ENCODE measurements around the gene NR3C2. TPM values are rescaled to one million over a fixed set of nuclear protein-coding genes. Genes with fewer than 3 reads are reported as not detected.

Gene NR3C2
- total and polyA plus RNA-seq, 10 of the 15 experiments (the other 5 are each of a cell fraction or from before 2014, with no cell fraction given): 0.05 to 0.11 (median 0.08) TPM; not detected in 4

- intact Hi-C loops (cut with micrococcal nuclease; ENCODE audit: unreplicated experiment): no loop called here
- H3K79me2 ChIP-seq (ENCODE audit: control insufficient read depth, insufficient read depth, low read length): no peaks in the 10 kb centered on the region
- SMC1A ChIA-PET (ENCODE audit: uncharacterized antibody, unreplicated experiment): interaction anchor here (0.7 to 1.7 kb wide), 2 partner anchors 11 to 391 kb away, joined by 3 to 5 read pairs; no protein-coding TSS in a partner anchor
- in situ Hi-C loops (cut with MboI): no loop called here
- WGBS (ENCODE audit: insufficient coverage, insufficient replicate concordance, low lambda C conversion rate, missing lambda C conversion rate): 47% methylated on average over 8 of the region's 8 CpGs
- H3K4me3 ChIP-seq: no peak overlapping the region
- H3K9me3 ChIP-seq (replicated peaks; ENCODE audit: control insufficient read depth, insufficient read depth, low read length): no peaks in the 10 kb centered on the region
- no peak for TF ChIP-seq IKZF2 (IDR thresholded peaks at IDR 0.05)
- no peak for TF ChIP-seq HDGF (IDR thresholded peaks at IDR 0.05)
- TF ChIP-seq FOXM1 (IDR thresholded peaks at IDR 0.05; ENCODE audit: low read depth, low read length): no peak
- TF ChIP-seq BRCA1 (IDR thresholded peaks at IDR 0.05; ENCODE audit: low read depth, low read length): no peak
- no peak for TF ChIP-seq NFYA (IDR thresholded peaks at IDR 0.05; ENCODE audit: borderline replicate concordance, low read depth, low read length)
- TF ChIP-seq SREBF2 (IDR thresholded peaks at IDR 0.05; ENCODE audit: low read length): no peak
- TF ChIP-seq, protein P1, sequence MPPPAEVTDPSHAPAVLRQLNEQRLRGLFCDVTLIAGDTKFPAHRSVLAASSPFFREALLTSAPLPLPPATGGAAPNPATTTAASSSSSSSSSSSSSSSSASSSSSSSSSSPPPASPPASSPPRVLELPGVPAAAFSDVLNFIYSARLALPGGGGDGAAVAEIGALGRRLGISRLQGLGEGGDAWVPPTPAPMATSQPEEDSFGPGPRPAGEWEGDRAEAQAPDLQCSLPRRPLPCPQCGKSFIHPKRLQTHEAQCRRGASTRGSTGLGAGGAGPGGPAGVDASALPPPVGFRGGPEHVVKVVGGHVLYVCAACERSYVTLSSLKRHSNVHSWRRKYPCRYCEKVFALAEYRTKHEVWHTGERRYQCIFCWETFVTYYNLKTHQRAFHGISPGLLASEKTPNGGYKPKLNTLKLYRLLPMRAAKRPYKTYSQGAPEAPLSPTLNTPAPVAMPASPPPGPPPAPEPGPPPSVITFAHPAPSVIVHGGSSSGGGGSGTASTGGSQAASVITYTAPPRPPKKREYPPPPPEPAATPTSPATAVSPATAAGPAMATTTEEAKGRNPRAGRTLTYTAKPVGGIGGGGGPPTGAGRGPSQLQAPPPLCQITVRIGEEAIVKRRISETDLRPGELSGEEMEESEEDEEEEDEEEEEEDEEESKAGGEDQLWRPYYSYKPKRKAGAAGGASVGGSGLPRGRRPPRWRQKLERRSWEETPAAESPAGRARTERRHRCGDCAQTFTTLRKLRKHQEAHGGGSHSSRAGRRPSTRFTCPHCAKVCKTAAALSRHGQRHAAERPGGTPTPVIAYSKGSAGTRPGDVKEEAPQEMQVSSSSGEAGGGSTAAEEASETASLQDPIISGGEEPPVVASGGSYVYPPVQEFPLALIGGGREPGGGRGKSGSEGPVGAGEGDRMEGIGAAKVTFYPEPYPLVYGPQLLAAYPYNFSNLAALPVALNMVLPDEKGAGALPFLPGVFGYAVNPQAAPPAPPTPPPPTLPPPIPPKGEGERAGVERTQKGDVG (CRISPR knock-in tag; IDR thresholded peaks at IDR 0.05): no peak
- TF ChIP-seq, protein P2, sequence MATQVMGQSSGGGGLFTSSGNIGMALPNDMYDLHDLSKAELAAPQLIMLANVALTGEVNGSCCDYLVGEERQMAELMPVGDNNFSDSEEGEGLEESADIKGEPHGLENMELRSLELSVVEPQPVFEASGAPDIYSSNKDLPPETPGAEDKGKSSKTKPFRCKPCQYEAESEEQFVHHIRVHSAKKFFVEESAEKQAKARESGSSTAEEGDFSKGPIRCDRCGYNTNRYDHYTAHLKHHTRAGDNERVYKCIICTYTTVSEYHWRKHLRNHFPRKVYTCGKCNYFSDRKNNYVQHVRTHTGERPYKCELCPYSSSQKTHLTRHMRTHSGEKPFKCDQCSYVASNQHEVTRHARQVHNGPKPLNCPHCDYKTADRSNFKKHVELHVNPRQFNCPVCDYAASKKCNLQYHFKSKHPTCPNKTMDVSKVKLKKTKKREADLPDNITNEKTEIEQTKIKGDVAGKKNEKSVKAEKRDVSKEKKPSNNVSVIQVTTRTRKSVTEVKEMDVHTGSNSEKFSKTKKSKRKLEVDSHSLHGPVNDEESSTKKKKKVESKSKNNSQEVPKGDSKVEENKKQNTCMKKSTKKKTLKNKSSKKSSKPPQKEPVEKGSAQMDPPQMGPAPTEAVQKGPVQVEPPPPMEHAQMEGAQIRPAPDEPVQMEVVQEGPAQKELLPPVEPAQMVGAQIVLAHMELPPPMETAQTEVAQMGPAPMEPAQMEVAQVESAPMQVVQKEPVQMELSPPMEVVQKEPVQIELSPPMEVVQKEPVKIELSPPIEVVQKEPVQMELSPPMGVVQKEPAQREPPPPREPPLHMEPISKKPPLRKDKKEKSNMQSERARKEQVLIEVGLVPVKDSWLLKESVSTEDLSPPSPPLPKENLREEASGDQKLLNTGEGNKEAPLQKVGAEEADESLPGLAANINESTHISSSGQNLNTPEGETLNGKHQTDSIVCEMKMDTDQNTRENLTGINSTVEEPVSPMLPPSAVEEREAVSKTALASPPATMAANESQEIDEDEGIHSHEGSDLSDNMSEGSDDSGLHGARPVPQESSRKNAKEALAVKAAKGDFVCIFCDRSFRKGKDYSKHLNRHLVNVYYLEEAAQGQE (IDR thresholded peaks at IDR 0.05; ENCODE audit: low read depth, low read length): no peak
- TF ChIP-seq CHD2 (IDR thresholded peaks at IDR 0.05; ENCODE audit: borderline replicate concordance, low read depth, low read length): no peak
- TF ChIP-seq PKNOX1 (IDR thresholded peaks at IDR 0.05): no peak
- no peak for TF ChIP-seq ZNF24 (IDR thresholded peaks at IDR 0.05)
- no peak for TF ChIP-seq BMI1 (IDR thresholded peaks at IDR 0.05; ENCODE audit: borderline replicate concordance)
- no peak for TF ChIP-seq CHD1 (IDR thresholded peaks at IDR 0.05; ENCODE audit: low read depth, low read length)
- TF ChIP-seq TCF3 (IDR thresholded peaks at IDR 0.05; ENCODE audit: borderline replicate concordance, insufficient read depth, low read depth, low read length): no peak
- no peak for TF ChIP-seq NR2F1 (conservative IDR thresholded peaks at IDR 0.05)
- no peak for TF ChIP-seq YY1 (IDR thresholded peaks at IDR 0.05; ENCODE audit: low read depth, low read length)
- peaks cover 4 to 17% of the 10 kb centered on the region in 2 experiments; a peak in 3 of 4 replicates for H3K27me3 ChIP-seq (replicated peaks in 1 of 2; ENCODE audit: control insufficient read depth in 2 of 2, insufficient read depth in 2 of 2, low read length in 1 of 2)
- ATAC-seq (no peak), FAIRE-seq (no peak), DNase-seq (ENCODE audit: low read depth, low spot score) (no peak)
- peaks cover 4% of the 10 kb centered on the region; the same call in 1 of the 2 replicates for H3K4me1 ChIP-seq (ENCODE audit: control insufficient read depth, insufficient read depth, low read length)
- POLR2A ChIA-PET: no interaction called here
- RAD21 ChIA-PET (ENCODE audit: unreplicated experiment): no interaction called here
- BruUV-seq (replicated peaks): no TSS peak
- H3K9ac ChIP-seq (ENCODE audit: control insufficient read depth, insufficient read depth, low read length): no peak overlapping the region
- H4K20me1 ChIP-seq (ENCODE audit: control insufficient read depth, insufficient read depth): no peaks in the 10 kb centered on the region
- CTCF ChIA-PET: interaction anchor here (1.0 kb wide), 1 partner anchor 8 kb away, joined by 3 read pairs; no protein-coding TSS in a partner anchor
- no peaks in the 10 kb centered on the region for H3K36me3 ChIP-seq (ENCODE audit: control insufficient read depth in 2 of 2, insufficient read depth in 2 of 2, low read length in 1 of 2)
- no peak overlapping the region for H2AFZ ChIP-seq (ENCODE audit: control insufficient read depth, low read depth, low read length)
- H3K27ac ChIP-seq (ENCODE audit: control insufficient read depth, insufficient read depth): no peak overlapping the region
- no peak overlapping the region for H3K4me2 ChIP-seq (ENCODE audit: control insufficient read depth, insufficient read depth)
Measured at GRCh38 chr4:148447681-148448080, 5.5 kb upstream of the NR3C2 start.
